ENCODE measurements around the gene SPAAR.
"Not testable (repeated sequence)": the region's sequence is repeated elsewhere in the genome, so short reads cannot be mapped to it uniquely, and the experiment has no call there.

SPAAR gene

GRCh38 chr9:35905051-35905781, 4.1 kb upstream of the SPAAR start:
- DNase-seq = no peak

DNA sequence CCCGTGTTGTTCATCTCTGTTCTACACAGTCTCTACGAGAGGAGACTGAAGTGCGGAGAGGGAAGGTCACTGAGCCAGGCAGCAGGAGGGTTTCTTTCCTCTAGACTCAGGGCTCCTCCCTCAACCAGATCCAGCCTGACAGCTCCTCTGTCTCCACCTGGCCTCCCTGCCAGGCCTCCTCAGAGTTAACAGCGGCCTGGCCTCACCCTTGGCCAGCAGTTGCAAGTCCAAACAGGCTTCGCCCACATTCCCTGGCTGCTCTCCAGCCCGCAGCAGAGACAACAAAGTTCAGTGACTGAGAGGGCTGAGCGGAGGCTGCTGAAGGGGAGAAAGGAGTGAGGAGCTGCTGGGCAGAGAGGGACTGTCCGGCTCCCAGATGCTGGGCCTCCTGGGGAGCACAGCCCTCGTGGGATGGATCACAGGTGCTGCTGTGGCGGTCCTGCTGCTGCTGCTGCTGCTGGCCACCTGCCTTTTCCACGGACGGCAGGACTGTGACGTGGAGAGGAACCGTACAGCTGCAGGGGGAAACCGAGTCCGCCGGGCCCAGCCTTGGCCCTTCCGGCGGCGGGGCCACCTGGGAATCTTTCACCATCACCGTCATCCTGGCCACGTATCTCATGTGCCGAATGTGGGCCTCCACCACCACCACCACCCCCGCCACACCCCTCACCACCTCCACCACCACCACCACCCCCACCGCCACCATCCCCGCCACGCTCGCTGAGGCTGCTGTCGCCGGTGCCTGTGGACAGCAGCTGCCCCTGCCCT, 3.2 kb upstream of the SPAAR start, which contains the start of gene HRCT1:
Gene HRCT1, plus strand, starts transcription at position 291 of the 768 bp plus-strand sequence. Its CDS starts 86 bp downstream, at position 377.
- DNase-seq = no peak

DNA sequence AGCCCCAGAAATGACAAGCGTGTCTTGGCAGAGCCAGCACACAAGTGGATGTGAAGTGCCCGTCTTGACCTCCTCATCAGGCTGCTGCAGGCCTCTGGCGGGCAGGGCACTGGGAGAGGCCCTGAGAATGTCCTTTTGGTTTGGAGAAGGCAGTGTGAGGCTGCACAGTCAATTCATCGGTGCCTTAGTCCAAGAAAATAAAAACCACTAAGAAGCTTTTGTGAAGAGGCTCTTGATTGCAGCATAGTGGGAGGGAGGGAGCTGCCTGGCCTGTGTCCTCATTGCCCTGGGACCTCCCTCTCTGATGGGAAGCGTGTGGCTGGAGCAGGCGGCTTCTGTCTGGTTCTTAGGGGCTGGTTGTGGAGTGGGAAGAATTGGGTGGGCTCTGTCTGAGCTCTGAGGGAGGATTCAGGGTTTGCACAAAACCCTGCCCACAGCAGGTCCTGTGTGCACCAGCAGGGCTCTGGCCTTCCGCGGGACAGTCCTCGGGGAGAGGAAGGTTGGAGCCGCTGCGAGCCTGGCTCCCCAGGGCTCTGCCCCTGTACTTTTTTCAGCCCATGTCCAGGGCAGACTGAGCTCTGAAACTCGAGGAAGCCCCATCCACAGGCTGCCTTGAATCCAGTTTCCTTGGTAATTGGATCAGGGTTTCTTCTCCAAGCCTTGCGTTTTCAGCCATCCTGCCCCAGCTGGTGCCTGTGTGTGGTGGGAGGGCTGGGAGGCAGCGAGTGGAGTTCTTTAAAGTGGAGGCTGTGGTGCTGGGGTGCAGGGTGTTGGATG, 2.2 kb upstream of the SPAAR start:
- no peak for DNase-seq

DNA sequence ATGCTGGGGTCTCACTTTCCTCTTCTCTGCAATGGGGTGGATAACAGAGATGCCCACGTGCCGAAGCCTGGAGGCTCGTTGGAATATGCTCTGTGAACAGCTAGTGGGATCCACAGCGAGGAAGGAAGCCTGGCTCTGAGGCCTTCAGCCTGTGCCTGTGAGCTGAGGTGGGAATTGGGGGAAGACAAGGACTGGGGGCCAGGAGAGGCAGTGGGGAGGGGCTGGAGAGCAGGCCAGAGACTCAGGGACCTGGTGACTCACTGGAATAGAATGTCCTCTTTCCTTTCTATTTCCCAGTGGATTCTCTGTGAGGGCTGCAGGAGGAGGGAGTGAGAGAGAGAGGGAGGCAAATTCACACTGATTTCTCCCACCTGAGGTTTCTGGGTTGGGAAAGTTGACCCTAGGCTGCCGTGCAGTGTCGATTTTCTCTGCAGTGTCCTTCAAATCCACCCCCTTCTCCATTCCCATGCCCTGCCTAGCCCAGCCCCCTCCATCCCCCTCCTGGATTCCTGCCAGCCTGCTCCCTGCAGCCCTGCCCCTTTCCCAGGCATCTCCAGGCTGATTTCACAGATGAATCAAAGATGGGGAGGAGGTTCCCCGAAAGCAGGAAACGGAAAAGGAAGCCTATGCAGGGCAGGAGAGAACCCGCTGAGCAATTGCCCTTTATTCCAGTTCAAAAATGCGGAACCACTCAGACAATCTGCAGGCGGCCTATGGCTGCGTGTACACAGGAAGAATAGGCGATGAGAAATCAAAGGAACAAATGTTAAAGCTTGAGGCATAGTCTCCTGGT, 1.4 kb upstream of the SPAAR start:
- no peak for DNase-seq

DNA sequence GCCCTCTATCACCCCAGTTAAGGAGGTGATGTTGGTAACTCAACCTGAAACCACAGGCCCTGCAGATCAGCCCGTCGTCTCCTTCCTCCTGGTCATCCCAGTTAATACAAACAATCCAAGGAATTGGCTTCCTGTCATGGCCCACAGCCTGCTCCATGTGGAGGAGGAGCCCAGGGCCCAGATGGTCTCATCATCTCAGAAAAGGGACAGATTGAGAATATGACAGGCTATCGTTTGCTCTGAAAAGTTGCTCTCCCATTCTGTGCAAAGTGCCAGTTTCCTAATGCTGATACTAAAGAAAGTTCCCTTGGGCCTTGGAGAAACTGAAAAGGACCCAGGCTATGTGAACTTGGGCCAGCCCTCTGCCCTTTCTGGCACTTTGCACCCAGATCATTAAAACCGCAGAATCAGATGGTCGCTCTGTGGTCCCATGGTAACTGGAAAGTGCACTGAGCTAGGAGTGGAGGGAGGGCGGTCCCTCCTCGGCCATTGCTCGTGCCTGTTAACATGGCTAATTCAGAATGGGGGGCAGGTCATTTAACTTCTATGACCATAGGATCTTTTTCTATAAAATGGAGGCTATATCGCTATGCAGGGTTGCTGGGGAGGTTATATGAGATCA, 675 bp upstream of the SPAAR start:
- DNase-seq = no peak

GRCh38 chr9:35909687-35910612, 660 bp downstream of the SPAAR start:
- DNase-seq = no peak

GRCh38 chr9:35910613-35911359, 1.5 kb downstream of the SPAAR start:
- peak in 1 of 4 experiments; percentile 20 for DNase-seq

DNA sequence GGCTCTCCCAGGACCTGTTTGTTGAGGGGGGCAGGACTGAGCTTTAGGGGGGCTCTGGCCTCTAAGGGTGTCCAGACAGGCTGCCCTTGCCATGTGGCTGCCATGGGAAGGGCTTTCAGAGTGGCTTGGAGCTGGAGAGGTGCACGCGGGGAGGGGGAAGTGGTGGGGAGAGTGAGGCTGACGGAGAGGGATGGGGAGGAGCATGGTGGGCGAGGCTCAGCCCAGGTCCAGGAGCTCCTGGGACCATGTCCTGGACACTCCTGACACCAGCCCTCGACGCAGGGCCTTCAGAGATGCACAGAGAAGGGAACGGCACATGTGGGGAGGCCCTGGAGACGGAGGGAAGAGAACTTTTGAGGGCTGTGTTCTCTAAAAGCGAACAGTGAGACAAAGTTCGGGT, 2.4 kb downstream of the SPAAR start:
- no peak for DNase-seq

DNA sequence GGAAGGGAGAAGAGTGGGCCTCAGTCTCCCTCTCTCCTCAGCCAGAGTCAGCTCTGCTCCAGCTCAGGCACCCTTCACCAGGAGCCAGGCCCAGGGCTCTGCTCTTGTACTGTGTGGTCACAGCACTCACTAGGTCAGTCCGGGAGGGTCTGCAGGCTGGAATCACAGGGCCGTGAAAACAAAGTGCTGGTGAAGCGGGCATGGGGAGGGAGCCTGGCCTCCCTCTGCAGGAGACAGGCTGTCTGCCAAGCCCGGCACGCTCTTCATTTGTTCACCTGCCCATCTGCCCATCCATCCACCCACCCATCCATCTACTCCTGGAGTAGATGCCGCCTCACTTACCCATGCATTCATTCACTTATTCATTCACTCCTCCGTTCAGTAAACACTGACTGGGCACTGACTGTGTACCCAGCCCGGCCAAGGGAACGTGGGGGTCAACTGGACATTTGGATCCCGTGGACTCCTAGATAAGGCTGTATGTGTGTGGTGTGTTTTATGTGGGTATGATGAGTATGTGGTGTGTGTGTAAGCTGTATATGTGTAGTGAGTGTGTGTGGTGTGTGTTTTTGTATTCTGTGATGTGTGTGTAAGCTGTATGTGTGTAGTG, 3.6 kb downstream of the SPAAR start:
- no peak for DNase-seq

DNA sequence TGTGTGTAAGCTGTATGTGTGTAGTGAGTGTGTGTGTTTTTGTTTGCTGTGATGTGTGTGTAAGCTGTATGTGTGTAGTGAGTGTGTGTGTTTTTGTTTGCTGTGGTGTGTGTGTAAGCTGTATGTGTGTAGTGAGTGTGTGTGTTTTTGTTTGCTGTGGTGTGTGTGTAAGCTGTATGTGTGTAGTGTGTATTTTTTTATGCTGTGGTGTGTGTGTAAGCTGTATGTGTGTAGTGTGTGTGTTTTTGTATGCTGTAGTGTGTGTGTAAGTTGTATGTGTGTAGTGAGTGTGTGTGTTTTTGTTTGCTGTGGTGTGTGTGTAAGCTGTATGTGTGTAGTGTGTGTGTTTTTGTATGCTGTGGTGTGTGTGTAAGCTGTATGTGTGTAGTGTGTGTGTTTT, 4.1 kb downstream of the SPAAR start:
- DNase-seq = not testable (repeated sequence)

- DNase-seq = no peak
These were observed 5.1 kb downstream of the SPAAR start for GRCh38 chr9:35914301-35914807.

GRCh38 chr9:35915681-35916294, 6.5 kb downstream of the SPAAR start:
- DNase-seq = no peak

- DNase-seq = no peak
These were observed 8.0 kb downstream of the SPAAR start for GRCh38 chr9:35917261-35917660.

GRCh38 chr9:35918780-35919179, 9.5 kb downstream of the SPAAR start:
- DNase-seq = no peak

DNA sequence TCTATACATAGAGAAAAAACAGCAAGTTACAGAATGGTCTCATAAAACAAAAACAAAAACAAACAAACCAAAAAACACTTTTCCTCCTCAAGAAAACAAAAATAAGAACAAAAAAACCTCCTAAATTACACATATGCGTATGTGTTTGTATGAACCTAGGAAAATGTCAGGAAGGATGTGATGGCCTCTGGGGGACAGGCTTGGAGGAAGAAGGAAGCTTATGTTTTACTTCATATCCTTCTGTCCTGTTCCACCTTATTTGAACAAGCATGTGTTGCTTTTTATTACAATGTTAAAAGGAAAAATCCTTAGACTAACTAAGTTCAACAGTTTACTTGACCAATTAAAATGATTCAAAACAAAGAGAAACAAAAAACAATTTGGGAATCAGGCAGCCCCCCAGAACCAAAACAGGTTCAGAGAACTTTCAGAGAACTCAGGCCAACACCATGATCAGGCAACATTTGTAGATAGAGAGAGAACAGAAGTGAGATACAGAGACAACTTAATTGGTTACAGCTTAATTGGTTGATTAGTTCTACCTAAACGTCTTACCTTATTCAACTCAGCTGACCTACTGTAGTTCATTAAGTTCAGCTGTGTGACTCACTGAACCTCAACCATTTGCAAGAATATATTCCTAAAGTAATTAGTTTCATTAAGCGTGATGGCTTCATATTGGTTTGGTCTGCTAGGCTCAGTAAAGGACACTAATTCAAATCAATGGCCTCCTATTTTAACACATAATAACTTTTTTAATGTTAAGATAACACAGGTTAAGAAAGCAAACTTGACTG, 10.1 kb downstream of the SPAAR start:
- no peak for DNase-seq

- DNase-seq = no peak
These were observed 10.8 kb downstream of the SPAAR start for GRCh38 chr9:35920051-35920620.

DNA sequence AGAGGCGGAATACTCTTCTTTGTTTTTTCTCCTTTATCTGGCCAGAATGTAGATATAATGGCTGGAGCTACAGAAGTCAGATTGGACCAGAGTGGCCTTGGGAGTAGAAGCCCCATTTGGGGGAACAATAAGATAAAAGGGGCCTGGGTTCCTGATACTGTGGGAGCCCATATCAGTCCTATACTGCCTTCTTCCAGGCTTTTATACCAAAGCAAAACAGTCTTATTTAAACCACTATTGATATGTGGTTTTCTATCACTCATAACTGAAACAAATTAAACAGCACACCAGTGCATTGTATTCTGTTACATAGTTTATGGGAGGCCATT, 14.3 kb downstream of the SPAAR start:
- DNase-seq = no peak
